HG03378 (cell line): Measurements from ENCODE around the gene FANCB.
A peak's percentile ranks its signal among the peaks of the same experiment; 100 is the strongest.

ENCODE experiments used
- ATAC-seq: cut with Tn5 transposase; IDR thresholded peaks from one replicate; pipeline ENCODE4 v1.9.1; 2021; ENCODE audit warnings: mild to moderate bottlenecking, moderate library complexity; ENCODE audit not compliant: unreplicated experiment

The FANCB gene

DNA sequence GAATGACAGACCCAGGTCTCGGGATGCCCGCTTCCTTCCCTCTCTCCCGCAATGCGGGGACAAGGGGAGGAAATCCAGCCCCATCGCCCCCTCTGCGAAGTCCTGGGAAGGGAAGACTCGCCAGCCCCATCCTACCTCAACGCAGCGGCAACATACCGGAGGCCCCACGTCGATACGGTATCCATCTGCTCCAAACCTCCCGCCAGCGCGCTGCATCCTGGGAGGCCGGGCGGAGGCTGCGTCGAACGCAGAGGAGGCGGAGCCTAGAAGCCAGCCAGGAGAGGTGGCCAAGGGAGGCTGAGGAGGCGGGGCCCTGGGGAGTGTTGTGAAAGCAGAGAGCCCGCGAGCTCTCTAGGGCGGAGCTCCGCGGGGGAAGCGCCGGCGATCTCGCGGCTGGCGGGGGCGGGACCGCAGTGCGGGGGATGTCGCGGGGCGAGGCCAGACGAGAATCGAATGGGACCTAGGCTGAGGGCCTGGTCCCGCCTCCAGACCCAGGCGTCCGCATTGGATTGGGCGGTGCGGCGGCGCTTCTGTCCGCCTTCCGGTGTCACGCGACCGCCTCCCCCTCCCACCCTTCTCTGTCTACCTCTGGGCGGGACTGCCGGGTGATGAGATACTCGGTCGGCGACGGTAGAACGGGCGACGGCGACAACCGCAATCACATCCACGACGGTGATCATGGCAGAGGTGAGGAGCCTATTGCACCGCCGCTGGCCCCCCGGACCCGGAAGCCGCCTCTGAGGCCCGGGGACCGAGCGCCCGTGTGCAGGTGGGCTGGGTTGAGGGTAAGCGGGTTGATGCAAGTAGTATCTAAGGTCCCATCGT is at the start of gene FANCB, which contains the start of gene MOSPD2:
TSS of gene FANCB (minus strand) at position 219 of the 825 bp plus-strand sequence. CDS start 7,559 bp downstream, outside the sequence.
TSS of gene MOSPD2 (plus strand) at position 571 of the 825 bp plus-strand sequence. CDS start at position 679, 108 bp downstream.
- ATAC-seq: peak; percentile 96

DNA sequence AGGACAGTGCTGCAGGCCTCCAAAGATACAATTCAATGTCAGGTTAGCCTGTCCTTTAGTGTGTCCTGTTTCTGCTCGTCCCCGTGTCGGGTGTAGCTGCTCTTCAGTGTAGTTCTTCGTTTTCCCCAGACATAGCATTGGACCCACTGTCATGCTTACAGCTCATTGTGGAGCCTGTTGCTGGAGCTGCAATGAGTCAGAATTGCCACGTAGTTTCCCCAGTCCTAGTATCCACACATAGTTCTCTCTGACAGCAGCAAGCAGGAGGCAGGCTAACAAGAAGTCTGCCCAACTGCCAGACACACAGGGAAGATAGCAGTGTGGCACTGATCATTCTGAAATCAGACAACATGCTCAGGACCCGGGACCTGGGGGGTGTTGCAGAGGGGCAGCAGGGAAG is 49.6 kb upstream of the FANCB start:
- no peak for ATAC-seq

DNA sequence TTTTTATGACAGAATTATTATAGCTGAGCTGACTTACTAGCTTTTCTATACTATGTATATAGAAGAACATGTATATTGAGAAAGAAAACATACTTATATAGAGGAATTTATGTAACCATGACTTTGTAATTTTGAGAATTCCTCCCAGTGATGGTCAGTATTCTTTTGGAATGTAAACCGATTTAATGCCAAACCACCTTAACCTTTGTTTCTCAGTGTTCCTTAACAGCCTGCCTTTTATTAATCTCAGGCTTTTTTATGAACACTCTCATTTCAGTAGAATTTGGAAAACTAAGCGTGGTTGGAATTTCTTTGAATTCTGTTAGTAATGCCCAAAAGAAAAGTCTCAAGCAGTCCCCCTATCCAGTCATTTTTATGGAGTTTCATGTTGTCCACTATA is 47.3 kb upstream of the FANCB start:
- no peak for ATAC-seq

DNA sequence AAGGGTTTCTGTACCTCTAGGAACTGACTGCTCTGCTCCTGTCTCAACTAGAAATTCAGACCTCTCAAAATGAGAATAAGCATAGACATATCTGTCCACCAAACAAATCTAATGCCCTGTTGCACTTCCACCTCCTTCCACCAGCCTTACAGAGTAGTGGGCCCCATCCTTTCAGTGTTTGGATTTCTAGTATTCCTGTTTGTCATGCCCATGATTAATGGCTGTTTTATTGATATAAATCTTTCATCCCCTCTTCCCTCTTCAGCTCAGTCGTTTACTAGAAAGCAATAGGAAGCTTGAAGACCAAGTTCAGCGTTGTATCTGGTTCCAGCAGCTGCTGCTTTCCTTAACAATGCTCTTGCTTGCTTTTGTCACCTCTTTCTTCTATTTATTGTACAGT is 46.5 kb upstream of the FANCB start:
- no peak for ATAC-seq

DNA sequence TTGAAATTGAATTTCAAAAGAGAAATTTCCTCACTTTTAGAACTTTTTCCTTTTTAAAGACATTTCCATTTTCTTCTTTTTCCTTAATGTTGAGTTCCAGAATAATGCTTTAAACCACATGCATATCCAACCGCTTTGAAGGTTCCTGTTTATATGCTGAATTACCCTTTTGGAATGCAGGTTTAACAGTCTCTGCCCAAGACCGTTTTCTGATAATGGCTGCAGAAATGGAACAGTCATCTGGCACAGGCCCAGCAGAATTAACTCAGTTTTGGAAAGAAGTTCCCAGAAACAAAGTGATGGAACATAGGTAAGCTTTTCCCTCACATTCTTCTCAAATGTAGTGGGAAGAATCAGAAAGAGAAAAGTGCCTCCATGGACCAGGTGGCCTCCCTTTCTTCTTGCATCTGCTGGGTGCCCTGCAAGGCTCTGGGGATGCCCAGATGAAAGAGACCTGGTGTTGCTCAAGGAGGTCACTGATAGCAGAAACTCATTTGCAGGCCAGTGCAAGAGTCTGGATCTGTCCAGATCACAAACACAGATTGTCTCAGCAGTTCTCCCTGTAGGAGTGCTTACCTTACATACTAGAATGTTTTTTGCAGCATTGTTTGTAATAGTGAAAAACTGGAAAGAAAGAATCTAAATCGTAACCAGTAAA is 43.3 kb upstream of the FANCB start:
- no peak for ATAC-seq

DNA sequence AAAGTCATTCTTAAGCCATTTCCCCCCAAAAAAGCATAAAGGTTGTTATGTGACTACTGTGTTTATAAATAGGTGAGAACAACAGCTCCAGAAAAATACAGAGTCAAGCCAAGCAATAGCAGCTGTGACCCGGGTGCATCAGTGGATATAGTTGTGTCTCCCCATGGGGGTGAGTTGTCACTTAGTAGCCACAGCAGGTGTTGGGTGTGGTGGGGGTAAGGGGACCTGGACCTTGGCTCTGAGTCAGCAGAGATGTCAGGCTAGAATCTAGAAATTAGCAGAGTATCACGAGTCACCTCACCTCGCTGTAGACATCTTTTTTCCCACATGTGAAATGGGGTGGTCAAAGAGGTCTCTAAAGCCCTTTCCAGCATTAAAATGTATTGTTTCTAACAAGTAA is 42.7 kb upstream of the FANCB start:
- no peak for ATAC-seq

- ATAC-seq: no peak
These were observed 40.4 kb upstream of the FANCB start for GRCh38 chrX:14913241-14913640.

DNA sequence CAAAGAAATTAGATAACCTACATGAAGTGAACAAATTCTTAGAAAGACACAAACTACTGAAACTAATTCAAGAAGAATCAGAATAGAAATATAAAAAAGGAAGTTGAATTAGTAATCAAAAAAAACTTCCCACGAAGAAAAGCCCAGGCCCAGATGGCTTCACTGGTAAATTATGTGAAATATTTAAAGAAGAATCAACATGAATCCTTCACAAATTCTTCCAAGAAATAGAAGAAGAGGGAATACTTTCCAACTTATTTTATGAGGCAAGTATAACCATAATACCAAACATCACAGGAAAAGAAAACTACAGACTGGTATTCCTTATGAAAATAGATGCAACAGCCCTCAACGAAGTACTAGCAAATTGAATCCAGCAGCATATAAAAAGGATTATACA is 31.0 kb upstream of the FANCB start:
- no peak for ATAC-seq

GRCh38 chrX:14902537-14902936 is 29.7 kb upstream of the FANCB start:
- ATAC-seq: no peak

DNA sequence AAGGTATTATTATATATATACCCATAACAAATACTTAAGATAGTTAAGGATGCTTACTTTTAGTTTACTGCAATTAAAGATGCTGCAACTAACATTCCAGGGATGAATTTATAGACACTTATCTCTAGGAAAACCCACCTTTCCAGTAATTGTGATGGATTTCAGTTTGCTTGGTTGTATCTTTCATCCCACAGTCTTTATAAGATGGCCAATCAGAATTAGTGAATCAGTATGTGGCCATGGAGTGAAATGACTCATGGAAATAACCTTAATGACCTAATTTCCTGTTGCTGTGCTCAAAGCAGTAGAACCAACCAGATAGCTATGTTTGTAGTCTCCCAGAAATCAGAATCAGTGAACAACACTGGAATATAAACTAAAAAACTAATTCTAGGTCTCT is 26.7 kb upstream of the FANCB start:
- ATAC-seq: peak; percentile 88

GRCh38 chrX:14897042-14897441 is 24.2 kb upstream of the FANCB start:
- ATAC-seq: no peak

GRCh38 chrX:14896273-14896672 is 23.4 kb upstream of the FANCB start:
- ATAC-seq: no peak

- ATAC-seq: no peak
These were observed 13.4 kb upstream of the FANCB start for GRCh38 chrX:14886252-14886651.

DNA sequence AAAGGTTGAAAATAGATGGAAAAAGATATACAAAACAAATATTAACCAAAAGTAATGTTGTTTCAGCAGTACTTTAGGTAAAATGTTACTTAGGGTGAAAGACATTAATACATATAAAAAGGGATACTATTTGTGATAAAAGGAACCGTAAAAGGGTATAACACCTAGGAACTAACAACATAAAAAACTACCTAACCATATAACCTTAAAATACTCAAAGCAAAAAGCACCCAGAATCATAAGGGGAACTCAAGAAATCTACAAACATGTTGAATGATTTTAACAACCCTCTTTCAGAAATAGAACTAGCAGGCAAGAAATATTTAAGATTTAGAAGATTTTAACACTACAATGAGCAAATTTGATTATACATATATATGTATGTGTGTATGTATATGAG is 11.8 kb upstream of the FANCB start:
- no peak for ATAC-seq

DNA sequence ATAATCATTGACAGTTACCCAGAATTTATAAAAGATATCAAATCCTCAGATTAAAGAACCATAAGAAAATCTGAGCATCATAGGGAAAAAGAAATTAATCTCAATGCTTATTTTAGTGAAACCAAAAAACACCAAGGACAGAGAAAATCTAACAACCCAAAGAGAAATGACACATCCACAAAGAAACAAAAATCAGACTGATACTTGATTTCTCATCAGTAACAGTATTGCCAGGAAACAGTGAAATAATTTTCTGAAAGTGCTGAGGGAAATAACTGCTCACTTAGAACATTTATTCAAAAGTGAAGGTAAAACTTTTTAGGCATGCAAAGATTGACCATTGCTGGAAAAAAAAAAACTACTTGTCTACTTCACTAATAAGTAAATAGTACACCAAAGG is 11.0 kb upstream of the FANCB start:
- ATAC-seq: no peak

DNA sequence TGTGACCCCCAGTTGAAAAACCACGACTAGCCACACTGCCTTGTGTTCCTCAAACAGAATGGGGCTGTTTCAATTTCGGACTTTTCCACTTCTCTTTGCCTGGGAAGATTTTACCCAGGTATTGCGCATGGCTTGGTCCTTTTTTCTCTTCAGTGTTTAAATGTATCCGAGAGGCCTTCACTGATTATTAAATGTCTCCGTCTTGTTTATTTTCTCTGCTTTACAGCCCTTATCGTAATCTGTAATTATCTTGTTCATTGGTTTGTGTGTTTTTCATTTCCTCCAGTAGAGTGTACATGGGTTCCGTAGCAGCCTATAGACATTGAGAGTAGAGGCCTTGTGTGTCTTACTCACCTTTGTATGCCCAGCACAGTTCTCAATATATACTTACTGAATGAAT is 2.8 kb upstream of the FANCB start:
- ATAC-seq: no peak

- ATAC-seq: no peak
These were observed 794 bp upstream of the FANCB start for GRCh38 chrX:14873676-14874049.

DNA sequence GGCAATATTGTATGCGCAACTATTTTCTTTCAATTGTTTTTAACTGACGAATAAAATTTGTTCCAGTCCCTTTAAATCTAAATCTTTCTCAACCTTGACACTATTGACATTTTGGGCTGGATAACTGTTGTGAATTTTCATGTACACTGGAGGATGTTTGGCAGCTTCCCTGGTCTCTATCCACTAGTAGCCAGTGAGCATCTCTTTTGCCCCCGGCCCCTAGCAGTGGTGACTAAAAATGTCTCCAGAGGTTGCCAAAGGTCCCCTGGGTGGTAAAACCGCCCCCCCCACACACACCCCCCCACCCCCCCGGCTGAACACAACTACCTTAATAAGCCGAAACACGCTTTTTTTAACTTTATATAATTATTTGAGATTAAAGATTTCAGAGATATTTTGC is 514 bp downstream of the FANCB start:
- ATAC-seq: no peak

DNA sequence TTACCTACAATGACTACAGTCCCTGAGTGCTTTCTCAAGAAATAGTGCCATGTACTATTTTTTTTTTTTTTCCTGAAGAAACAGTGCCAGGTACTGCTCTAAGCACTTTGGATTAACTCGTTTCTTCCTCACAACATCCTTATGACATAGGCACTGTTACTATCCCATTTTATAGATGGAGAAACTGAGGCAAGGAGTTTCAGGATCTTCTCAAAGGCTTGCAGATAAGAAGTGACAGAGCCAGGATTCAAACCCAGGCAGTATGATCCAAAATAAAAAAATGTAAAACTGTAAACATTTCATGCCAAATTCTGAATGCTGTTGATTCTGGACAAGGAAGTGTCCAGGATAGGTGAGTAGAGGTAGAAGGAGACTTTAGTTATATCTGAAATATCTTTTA is 1.1 kb downstream of the FANCB start:
- ATAC-seq: no peak

DNA sequence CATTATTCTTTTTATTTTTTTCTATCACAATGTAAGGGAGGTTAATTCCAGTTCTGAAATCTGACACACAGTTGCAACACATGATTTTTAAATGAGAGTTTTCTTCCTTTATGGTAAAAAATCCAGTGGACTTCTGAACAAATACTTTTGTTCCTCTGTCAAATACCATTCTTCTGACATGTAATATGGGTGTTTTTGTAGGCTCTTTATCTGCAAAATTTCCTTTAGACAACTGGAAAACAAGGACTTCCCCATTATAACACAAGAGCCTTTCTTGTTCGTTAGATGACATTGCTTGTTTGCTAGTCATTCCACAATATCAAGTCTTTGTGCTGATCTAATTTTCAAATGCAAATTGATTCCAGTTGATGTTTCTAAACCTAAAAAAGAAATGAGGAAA is 7.7 kb downstream of the FANCB start:
- ATAC-seq: no peak

GRCh38 chrX:14864631-14865030 is 8.2 kb downstream of the FANCB start:
- no peak for ATAC-seq

DNA sequence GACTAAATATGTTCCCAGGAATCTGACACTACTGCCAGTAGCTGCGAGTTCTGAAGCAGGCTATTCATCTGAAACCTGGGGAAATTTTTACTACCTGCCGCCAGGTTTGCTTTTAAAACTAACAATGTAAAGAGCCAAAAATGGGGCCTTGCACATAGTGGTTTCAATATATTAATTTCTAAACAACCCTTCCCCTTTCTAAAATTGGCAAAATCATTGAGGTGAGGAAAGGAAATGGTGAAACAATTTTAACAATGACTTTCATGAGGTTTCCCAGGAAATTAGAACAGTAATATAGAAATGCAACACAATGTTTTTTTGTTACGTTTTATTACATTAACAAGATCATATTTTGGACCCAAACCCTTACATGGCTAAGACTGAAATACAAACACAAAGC is 21.3 kb downstream of the FANCB start:
- no peak for ATAC-seq
